COLO668 (cell line): ENCODE results near the gene ATG9B.

Experiments
- DNase-seq: peaks from one replicate; lab custom pipeline; 2025; ENCODE audit not compliant: unreplicated experiment; lab: John Stamatoyannopoulos, UW

Gene ATG9B

GRCh38 chr7:151003572-151003971 is 20.7 kb downstream of the ATG9B start:
- DNase-seq = peak; percentile 65

- DNase-seq = no peak
Observed at GRCh38 chr7:151001546-151001945, 22.7 kb downstream of the ATG9B start.

- no peak for DNase-seq
Observed at GRCh38 chr7:151000897-151001495, 23.3 kb downstream of the ATG9B start.

GRCh38 chr7:150999497-151000230 is 24.6 kb downstream of the ATG9B start:
- DNase-seq = no peak

- no peak for DNase-seq
Observed at GRCh38 chr7:150999001-150999400, 25.3 kb downstream of the ATG9B start.

GRCh38 chr7:150998341-150998740 is 26.0 kb downstream of the ATG9B start:
- no peak for DNase-seq

- DNase-seq = no peak
Observed at GRCh38 chr7:150997817-150998216, 26.5 kb downstream of the ATG9B start.

- DNase-seq = no peak
Observed at GRCh38 chr7:150997075-150997511, 27.2 kb downstream of the ATG9B start.

GRCh38 chr7:150996376-150997074 is 27.8 kb downstream of the ATG9B start:
- DNase-seq = no peak

- DNase-seq = no peak
Observed at GRCh38 chr7:150994838-150995510, 29.3 kb downstream of the ATG9B start.

GRCh38 chr7:150994141-150994837 is 30.0 kb downstream of the ATG9B start:
- DNase-seq = no peak

GRCh38 chr7:150993511-150993910 is 30.8 kb downstream of the ATG9B start:
- no peak for DNase-seq

- DNase-seq = peak; percentile 35
Observed at GRCh38 chr7:150992833-150993302, 31.4 kb downstream of the ATG9B start.

GRCh38 chr7:150992051-150992640 is 32.1 kb downstream of the ATG9B start:
- DNase-seq = no peak

GRCh38 chr7:150990416-150991186 is 33.7 kb downstream of the ATG9B start, which contains the start of gene NOS3:
Gene NOS3 (plus strand): TSS chr7:150991017. CDS start chr7:150993804, 2,787 bp downstream.
- peak; percentile 36 for DNase-seq

GRCh38 chr7:150989456-150989855 is 34.8 kb downstream of the ATG9B start:
- DNase-seq = no peak

GRCh38 chr7:150988230-150989226 is 35.8 kb downstream of the ATG9B start:
- DNase-seq = peak; percentile 49

- DNase-seq = no peak
Observed at GRCh38 chr7:150986556-150986955, 37.7 kb downstream of the ATG9B start.
